Endothelial cell of umbilical vein (primary cell): ENCODE results near the gene MYO16. TPM values are rescaled to one million over a fixed set of nuclear protein-coding genes. Genes with fewer than 3 reads are reported as not detected.

Experiments used
- BruUV-seq: library from RNA; stranded (reverse); fragments of 400-500 nt; replicated peaks from 2 replicates; lab custom pipeline; 2021; lab: Mats Ljungman, UMichigan
- CTCF ChIA-PET: fragments of 300-600, 350-600 bp; sonication (Branson Sonifier 250); formaldehyde crosslinking; loops from one replicate; lab custom pipeline; 2021; ENCODE audit warnings: antibody characterized with exemption, inconsistent platforms; lab: Charles Lee
- POLR2A ChIA-PET: fragments of 300-600, 350-600 bp; sonication (Branson Sonifier 250); formaldehyde crosslinking; loops from one replicate; lab custom pipeline; 2021; ENCODE audit warnings: antibody characterized with exemption, inconsistent platforms; lab: Charles Lee
- DNase-seq: peaks from one replicate; pipeline ENCODE4 v3.0.0-alpha.2; 2011; ENCODE audit warnings: low read depth, low spot score
- FAIRE-seq: peaks from 2 replicates; lab custom pipeline; 2011; peaks lifted over from hg19 to GRCh38; lab: Jason Lieb, UNC
- H2AFZ ChIP-seq: 2 replicates; pipeline ENCODE4 v1.6.0; 2012; ENCODE audit warnings: low read depth, low read length, control low read depth, inconsistent platforms
- H3K27ac ChIP-seq: 2 replicates; pipeline ENCODE4 v1.5.1; 2011; ENCODE audit warnings: low read depth, mild to moderate bottlenecking, control low read depth, low read length, moderate library complexity; ENCODE audit not compliant: insufficient read depth
- H3K27me3 ChIP-seq, 2 experiments: 2 replicates each; pipeline versions ENCODE4 v1.6.0 to v1.6.1; 2011; ENCODE audit warnings: low read length in 2 of 2, mixed read lengths in 1 of 2; ENCODE audit not compliant: control insufficient read depth in 2 of 2, insufficient read depth in 2 of 2
- H3K36me3 ChIP-seq, 2 experiments: 2 replicates in 1 of 2; 3 replicates in 1 of 2; pipeline ENCODE4 v1.5.1; 2011; ENCODE audit warnings: low read length in 2 of 2, mild to moderate bottlenecking in 1 of 2, moderate library complexity in 1 of 2; ENCODE audit not compliant: control insufficient read depth in 2 of 2, insufficient read depth in 2 of 2; ENCODE audit errors: extremely low read depth in 1 of 2
- H3K4me1 ChIP-seq: 3 replicates; pipeline ENCODE4 v1.5.1; 2011; ENCODE audit warnings: mild to moderate bottlenecking, low read length; ENCODE audit not compliant: control insufficient read depth, insufficient read depth; ENCODE audit errors: extremely low read depth
- H3K4me2 ChIP-seq: 2 replicates; pipeline ENCODE4 v1.6.1; 2011; ENCODE audit warnings: low read length, control low read depth, mixed read lengths; ENCODE audit not compliant: insufficient read depth
- H3K4me3 ChIP-seq, 3 experiments: fragments of 200-600 bp in 1 of 3; sonication (generic), shearing (Covaris generic) in 1 of 3; replicated peaks in 1 of 3; 2 replicates each; pipeline ENCODE4 v1.5.1; 2011 to 2016; ENCODE audit warnings: control low read depth in 3 of 3, low read length in 3 of 3, mild to moderate bottlenecking in 2 of 3, inconsistent platforms in 1 of 3, low read depth in 1 of 3, moderate library complexity in 1 of 3; ENCODE audit not compliant: insufficient read depth in 1 of 3
- H3K79me2 ChIP-seq: 2 replicates; pipeline ENCODE4 v1.6.0; 2012; ENCODE audit warnings: low read length, inconsistent platforms; ENCODE audit not compliant: control insufficient read depth, insufficient read depth
- H3K9ac ChIP-seq: replicated peaks from 2 replicates; pipeline ENCODE3; 2011; ENCODE audit warnings: low read length, control low read depth; ENCODE audit not compliant: insufficient read depth; ENCODE audit errors: extremely low read depth
- H3K9me1 ChIP-seq: replicated peaks from 3 replicates; pipeline ENCODE4 v1.6.0; 2011; ENCODE audit warnings: mild to moderate bottlenecking, low read length; ENCODE audit not compliant: control insufficient read depth, insufficient read depth; ENCODE audit errors: extremely low read depth
- H3K9me3 ChIP-seq: replicated peaks from 2 replicates; pipeline ENCODE4 v1.5.1; 2012; ENCODE audit warnings: low read length, inconsistent platforms; ENCODE audit not compliant: control insufficient read depth, insufficient read depth
- H4K20me1 ChIP-seq: replicated peaks from 2 replicates; pipeline ENCODE3; 2011; ENCODE audit warnings: mild to moderate bottlenecking, low read length; ENCODE audit not compliant: control insufficient read depth, insufficient read depth; ENCODE audit errors: extremely low read depth
- EZH2 ChIP-seq: IDR thresholded peaks from 2 replicates; pipeline ENCODE4 v1.6.1; 2012; ENCODE audit warnings: borderline replicate concordance, low read depth, mild to moderate bottlenecking, moderate library complexity, low read length, inconsistent platforms; ENCODE audit not compliant: severe bottlenecking
- FOS ChIP-seq: IDR thresholded peaks from 2 replicates; pipeline ENCODE4 v1.6.1; 2011; ENCODE audit warnings: mild to moderate bottlenecking, low read length, moderate library complexity, borderline replicate concordance; ENCODE audit not compliant: insufficient read depth
- GATA2 ChIP-seq: IDR thresholded peaks from 2 replicates; pipeline ENCODE4 v1.7.0; 2011; ENCODE audit warnings: low read depth, mild to moderate bottlenecking, moderate library complexity, mixed read lengths, low read length; ENCODE audit not compliant: insufficient read length, insufficient read depth
- JUN ChIP-seq: IDR thresholded peaks from 2 replicates; pipeline ENCODE4 v1.6.1; 2011; ENCODE audit warnings: borderline replicate concordance, low read depth; ENCODE audit not compliant: insufficient read length, insufficient read depth
- MYC ChIP-seq: IDR thresholded peaks from one replicate; pipeline ENCODE4 v1.6.1; 2011; ENCODE audit warnings: mild to moderate bottlenecking, low read depth, low read length
- POLR2A ChIP-seq: IDR thresholded peaks from 2 replicates; pipeline ENCODE4 v1.6.1; 2012; ENCODE audit warnings: low read depth, mild to moderate bottlenecking, control low read depth, low read length
- POLR2AphosphoS5 ChIP-seq: IDR thresholded peaks from 2 replicates; pipeline ENCODE4 v1.6.1; 2012; ENCODE audit warnings: low read depth, mild to moderate bottlenecking, control low read depth, low read length, moderate library complexity; ENCODE audit not compliant: insufficient read depth
- dilution Hi-C: fragments of 300-500 bp; cut with MboI; formaldehyde crosslinking; loops from one replicate; pipeline ENCODE4 v1.15.0; 2019; ENCODE audit warnings: low sequenced_read_pairs; ENCODE audit not compliant: extremely low pct_ligation_motif_present
- intact Hi-C: fragments of 100-400 bp; cut with micrococcal nuclease; formaldehyde crosslinking; loops from one replicate; pipeline ENCODE4 v1.10.0; 2022
- polyA plus RNA-seq, 4 experiments: library from polyadenylated mRNA; depleted of rRNA in 3 of 4; stranded (reverse) in 3 of 4; unstranded in 1 of 4; fragments of >200 nt; gene quantifications; 2 replicates each; pipeline versions ENCODE4 v1.2.1 to v1.2.3, GENCODE V29; 2011 to 2012; ENCODE audit warnings: missing spikeins in 1 of 4
- total RNA-seq: library from RNA; stranded (reverse); gene quantifications from 2 replicates; pipeline ENCODE4 v1.2.3, GENCODE V29; 2021
- TF ChIP-seq, protein P1 (sequence below), 2 donors: IDR thresholded peaks; 1 replicate in 1 of 2; 2 replicates in 1 of 2; pipeline ENCODE4 v1.5.1; 2011; ENCODE audit warnings: low read length in 2 of 2, mild to moderate bottlenecking in 2 of 2, moderate library complexity in 2 of 2, control low read depth in 1 of 2, inconsistent platforms in 1 of 2, low read depth in 1 of 2; ENCODE audit not compliant: insufficient read depth in 1 of 2; ENCODE audit errors: extremely low read depth in 1 of 2
- TF ChIP-seq, protein P2 (sequence below): IDR thresholded peaks from 2 replicates; pipeline ENCODE4 v1.6.1; 2011; ENCODE audit not compliant: insufficient read depth, insufficient read length

MYO16 gene
- total and polyA plus RNA-seq, 2 donors (not counting 3 experiments of a cell fraction or from before 2014, with no cell fraction given), result 0.03 to 0.04 TPM

GRCh38 chr13:108615241-108615640 is 14.2 kb upstream of the MYO16 start:
- Histone ChIP-seq H2AFZ (no peak overlapping the region), H3K9me1 (no peaks in the 10 kb centered on the region), H3K4me1 (no peaks in the 10 kb centered on the region), H3K9ac (no peak overlapping the region), H3K4me3 (no peak overlapping the region), H3K27me3 (no peaks in the 10 kb centered on the region), H3K36me3 (no peaks in the 10 kb centered on the region), H3K27ac (no peak overlapping the region), H3K9me3 (peaks cover 7% of the 10 kb centered on the region), H4K20me1 (no peaks in the 10 kb centered on the region), H3K79me2 (no peaks in the 10 kb centered on the region), H3K4me2 (no peak overlapping the region)
- BruUV-seq, result no TSS peak
- intact Hi-C loops (no loop called here), dilution Hi-C loops (no loop called here)
- FAIRE-seq (no peak), DNase-seq (no peak)
- ChIA-PET CTCF (no interaction called here), POLR2A (no interaction called here)
- no peak for TF ChIP-seq GATA2
- TF ChIP-seq, protein P1, sequence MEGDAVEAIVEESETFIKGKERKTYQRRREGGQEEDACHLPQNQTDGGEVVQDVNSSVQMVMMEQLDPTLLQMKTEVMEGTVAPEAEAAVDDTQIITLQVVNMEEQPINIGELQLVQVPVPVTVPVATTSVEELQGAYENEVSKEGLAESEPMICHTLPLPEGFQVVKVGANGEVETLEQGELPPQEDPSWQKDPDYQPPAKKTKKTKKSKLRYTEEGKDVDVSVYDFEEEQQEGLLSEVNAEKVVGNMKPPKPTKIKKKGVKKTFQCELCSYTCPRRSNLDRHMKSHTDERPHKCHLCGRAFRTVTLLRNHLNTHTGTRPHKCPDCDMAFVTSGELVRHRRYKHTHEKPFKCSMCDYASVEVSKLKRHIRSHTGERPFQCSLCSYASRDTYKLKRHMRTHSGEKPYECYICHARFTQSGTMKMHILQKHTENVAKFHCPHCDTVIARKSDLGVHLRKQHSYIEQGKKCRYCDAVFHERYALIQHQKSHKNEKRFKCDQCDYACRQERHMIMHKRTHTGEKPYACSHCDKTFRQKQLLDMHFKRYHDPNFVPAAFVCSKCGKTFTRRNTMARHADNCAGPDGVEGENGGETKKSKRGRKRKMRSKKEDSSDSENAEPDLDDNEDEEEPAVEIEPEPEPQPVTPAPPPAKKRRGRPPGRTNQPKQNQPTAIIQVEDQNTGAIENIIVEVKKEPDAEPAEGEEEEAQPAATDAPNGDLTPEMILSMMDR (IDR thresholded peaks at IDR 0.05; ENCODE audit: extremely low read depth in 1 of 2, insufficient read depth in 1 of 2, low read depth in 1 of 2, low read length in 2 of 2), result no peak
- no peak for TF ChIP-seq MYC
- no peak for TF ChIP-seq JUN
- TF ChIP-seq FOS, result no peak
- TF ChIP-seq, protein P2, sequence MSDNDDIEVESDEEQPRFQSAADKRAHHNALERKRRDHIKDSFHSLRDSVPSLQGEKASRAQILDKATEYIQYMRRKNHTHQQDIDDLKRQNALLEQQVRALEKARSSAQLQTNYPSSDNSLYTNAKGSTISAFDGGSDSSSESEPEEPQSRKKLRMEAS, result no peak
- no peak for TF ChIP-seq POLR2A
- no peak for TF ChIP-seq EZH2
- no peak for TF ChIP-seq POLR2AphosphoS5
